Liver (tissue), 9 donors: ENCODE data around the gene TYSND1. TPM values are rescaled to one million over a fixed set of nuclear protein-coding genes. Genes with fewer than 3 reads are reported as not detected.

Experiments used
- DNase-seq: peaks from one replicate; pipeline ENCODE4 v3.0.0-alpha.2; 2017; ENCODE audit warnings: low spot score
- H3K27ac ChIP-seq, 2 donors: one replicate each; pipeline ENCODE4 v1.7.0; 2013; ENCODE audit warnings: inconsistent platforms in 2 of 2, low read length in 2 of 2, control low read depth in 1 of 2, low read depth in 1 of 2, mild to moderate bottlenecking in 1 of 2
- H3K27me3 ChIP-seq, 4 donors: one replicate each; pipeline versions ENCODE4 v1.6.1 to v1.7.0; 2013; ENCODE audit warnings: low read length in 3 of 4, inconsistent platforms in 1 of 4, mild to moderate bottlenecking in 1 of 4, moderate library complexity in 1 of 4; ENCODE audit not compliant: control insufficient read depth in 4 of 4, insufficient read depth in 4 of 4
- H3K36me3 ChIP-seq, 4 donors: one replicate each; pipeline versions ENCODE4 v1.6.1 to v1.7.0; 2013; ENCODE audit warnings: low read length in 3 of 4, mild to moderate bottlenecking in 3 of 4, low read depth in 1 of 4, moderate library complexity in 1 of 4; ENCODE audit not compliant: control insufficient read depth in 4 of 4, insufficient read depth in 3 of 4
- H3K4me1 ChIP-seq, 4 donors: one replicate each; pipeline versions ENCODE4 v1.6.1 to v1.7.0; 2013; ENCODE audit warnings: low read length in 3 of 4, mild to moderate bottlenecking in 3 of 4, moderate library complexity in 1 of 4; ENCODE audit not compliant: control insufficient read depth in 4 of 4, insufficient read depth in 4 of 4
- H3K4me3 ChIP-seq, 3 donors: one replicate each; pipeline versions ENCODE4 v1.6.1 to v1.7.0; 2013; ENCODE audit warnings: low read length in 3 of 3, control low read depth in 1 of 3, low read depth in 1 of 3, mild to moderate bottlenecking in 1 of 3
- H3K9ac ChIP-seq, 2 donors: one replicate each; pipeline ENCODE4 v1.7.0; 2013; ENCODE audit warnings: low read length in 2 of 2, mild to moderate bottlenecking in 2 of 2, moderate library complexity in 2 of 2, control low read depth in 1 of 2, low read depth in 1 of 2
- H3K9me3 ChIP-seq, 4 donors: one replicate each; pipeline versions ENCODE4 v1.6.1 to v1.7.0; 2013; ENCODE audit warnings: low read length in 3 of 4; ENCODE audit not compliant: control insufficient read depth in 4 of 4
- ATF3 ChIP-seq: IDR thresholded peaks from 2 replicates; pipeline ENCODE4 v1.6.1; 2016; ENCODE audit warnings: antibody characterized with exemption
- CTCF ChIP-seq: fragments of 150-350 bp; IDR thresholded peaks from 2 replicates; pipeline ENCODE4 v1.5.1; 2017; ENCODE audit warnings: improper control_type of control experiment, low read depth, low read length; ENCODE audit not compliant: missing input control
- EGR1 ChIP-seq, 2 donors: IDR thresholded peaks; 2 replicates each; pipeline ENCODE4 v1.6.1; 2016 to 2018; ENCODE audit warnings: antibody characterized with exemption in 2 of 2, low read depth in 2 of 2
- FOXA1 ChIP-seq: IDR thresholded peaks from 2 replicates; pipeline ENCODE4 v1.6.1; 2016; ENCODE audit warnings: antibody characterized with exemption
- FOXA2 ChIP-seq: IDR thresholded peaks from 2 replicates; pipeline ENCODE4 v1.6.1; 2016; ENCODE audit warnings: antibody characterized with exemption
- GABPA ChIP-seq, 2 donors: IDR thresholded peaks in 1 of 2; conservative IDR thresholded peaks in 1 of 2; 2 replicates each; pipeline ENCODE4 v1.6.1; 2016; ENCODE audit warnings: antibody characterized with exemption in 2 of 2, mild to moderate bottlenecking in 1 of 2, moderate library complexity in 1 of 2
- HNF4A ChIP-seq, 2 donors: conservative IDR thresholded peaks; 2 replicates each; pipeline ENCODE4 v1.6.1; 2016; ENCODE audit warnings: antibody characterized with exemption in 2 of 2, mild to moderate bottlenecking in 2 of 2
- HNF4G ChIP-seq: IDR thresholded peaks from 2 replicates; pipeline ENCODE4 v1.6.1; 2016; ENCODE audit warnings: antibody characterized with exemption
- JUND ChIP-seq, 2 donors: IDR thresholded peaks; 2 replicates each; pipeline ENCODE4 v1.6.1; 2016; ENCODE audit warnings: antibody characterized with exemption in 2 of 2
- MAX ChIP-seq: IDR thresholded peaks from 2 replicates; pipeline ENCODE4 v1.6.1; 2016; ENCODE audit warnings: antibody characterized with exemption
- NR2F2 ChIP-seq: IDR thresholded peaks from 2 replicates; pipeline ENCODE4 v1.6.1; 2016; ENCODE audit warnings: antibody characterized with exemption
- RAD21 ChIP-seq, 2 donors: IDR thresholded peaks; 2 replicates each; pipeline ENCODE4 v1.6.1; 2016; ENCODE audit warnings: antibody characterized with exemption in 2 of 2, mild to moderate bottlenecking in 2 of 2
- REST ChIP-seq: IDR thresholded peaks from 2 replicates; pipeline ENCODE4 v1.6.1; 2016; ENCODE audit warnings: antibody characterized with exemption, mild to moderate bottlenecking
- RXRA ChIP-seq, 2 donors: IDR thresholded peaks; 2 replicates each; pipeline ENCODE4 v1.6.1; 2017 to 2018; ENCODE audit warnings: antibody characterized with exemption in 2 of 2, mild to moderate bottlenecking in 1 of 2
- SP1 ChIP-seq: IDR thresholded peaks from 2 replicates; pipeline ENCODE4 v1.6.1; 2018; ENCODE audit warnings: antibody characterized with exemption, mild to moderate bottlenecking
- YY1 ChIP-seq: IDR thresholded peaks from 2 replicates; pipeline ENCODE4 v1.6.1; 2016; ENCODE audit warnings: antibody characterized with exemption, mild to moderate bottlenecking
- ZBTB33 ChIP-seq: IDR thresholded peaks from 2 replicates; pipeline ENCODE4 v1.6.1; 2016; ENCODE audit warnings: antibody characterized with exemption
- WGBS: extraction: QIAGEN DNeasy Blood & Tissue Kit; methylation state at CpG from one replicate; pipeline ENCODE4 v1.1.7; 2013; 5-methylcytosine and 5-hydroxymethylcytosine counted together
- polyA plus RNA-seq, 2 donors: library from polyadenylated mRNA; stranded (reverse) in 1 of 2; unstranded in 1 of 2; fragments of 200-250 nt in 1 of 2; fragments of >200 nt in 1 of 2; fragmentation: Nextera tagmentation in 1 of 2; extraction: Ambion mirVana in 1 of 2; gene quantifications; one replicate each; pipeline versions ENCODE4 v1.2.1 to v1.2.3, GENCODE V29; 2013 to 2015
- total RNA-seq, 2 donors: library from RNA; depleted of rRNA; stranded (reverse); fragments of >200 nt; gene quantifications; one replicate each; pipeline ENCODE4 v1.2.3, GENCODE V29; 2014
- donor health status: healthy.
- donor health status: healthy.
- donor health status: healthy.
- donor health status: healthy.
- donor health status: healthy.

Gene TYSND1
- total and polyA plus RNA-seq, 4 donors, result 3.9 to 11.3 (median 7.2) TPM

- TF ChIP-seq REST, result no peak
Measured at GRCh38 chr10:70112071-70112470, 34.4 kb downstream of the TYSND1 start (continued).

GRCh38 chr10:70111496-70111895 lies 35.0 kb downstream of the TYSND1 start:
- Histone ChIP-seq H3K27me3 (no peaks in the 10 kb centered on the region), H3K36me3 (peaks cover 0 to 16% (median 5%) of the 10 kb centered on the region in 4 donors), H3K4me3 (no peak overlapping the region), H3K4me1 (peaks cover 6 to 30% (median 27%) of the 10 kb centered on the region in 4 donors), H3K27ac (no peak overlapping the region), H3K9me3 (no peaks in the 10 kb centered on the region), H3K9ac (no peak overlapping the region)
- TF ChIP-seq SP1, result no peak
- TF ChIP-seq JUND (IDR thresholded peaks at IDR 0.05), result no peak
- no peak for TF ChIP-seq EGR1 (IDR thresholded peaks at IDR 0.05; ENCODE audit: low read depth in 2 of 2)
- TF ChIP-seq NR2F2, result no peak
- TF ChIP-seq REST, result no peak
- no peak for TF ChIP-seq GABPA (IDR thresholded peaks at IDR 0.05 in 1 of 2, conservative IDR thresholded peaks at IDR 0.05 in 1 of 2)
- no peak for TF ChIP-seq MAX
- no peak for TF ChIP-seq FOXA1
- TF ChIP-seq YY1, result no peak
- TF ChIP-seq RXRA (IDR thresholded peaks at IDR 0.05), result no peak
- TF ChIP-seq FOXA2, result no peak
- no peak for TF ChIP-seq CTCF
- TF ChIP-seq HNF4G, result no peak
- no peak for TF ChIP-seq RAD21 (IDR thresholded peaks at IDR 0.05)
- TF ChIP-seq ATF3, result no peak
- no peak for TF ChIP-seq HNF4A (conservative IDR thresholded peaks at IDR 0.05)
- TF ChIP-seq ZBTB33, result no peak
- no peak for DNase-seq
- 97% methylated on average over 22 of the region's 22 CpGs for WGBS
